SK-N-SH (cell line): Measurements from ENCODE around the gene EDIL3.

Source experiments
- EP300 ChIP-seq, 2 experiments: IDR thresholded peaks; 2 replicates each; pipeline versions ENCODE4 v1.4.0 to v1.6.1; 2012; ENCODE audit warnings: borderline replicate concordance in 1 of 2, low read depth in 1 of 2, low read length in 1 of 2
- EZH2phosphoT487 ChIP-seq: fragments of 200-600 bp; sonication (generic); IDR thresholded peaks from 2 replicates; pipeline ENCODE4 v1.6.1; 2017; ENCODE audit warnings: low read depth, mixed run types, mild to moderate bottlenecking, antibody characterized with exemption, moderate library complexity, borderline replicate concordance
- FOXM1 ChIP-seq: IDR thresholded peaks from 2 replicates; pipeline ENCODE4 v1.4.0; 2012; ENCODE audit warnings: low read depth, mild to moderate bottlenecking
- GABPA ChIP-seq: IDR thresholded peaks from 2 replicates; pipeline ENCODE4 v1.4.0; 2012; ENCODE audit warnings: low read depth, mild to moderate bottlenecking
- GATA2 ChIP-seq: sonication (generic); formaldehyde crosslinking; IDR thresholded peaks from 2 replicates; pipeline ENCODE4 v1.5.0; 2020; ENCODE audit warnings: mild to moderate bottlenecking, missing genetic modification reagents
- POLR2AphosphoS5 ChIP-seq: IDR thresholded peaks from 2 replicates; pipeline ENCODE4 v1.6.1; 2012; ENCODE audit warnings: low read depth, low read length
- RFX5 ChIP-seq: IDR thresholded peaks from 2 replicates; pipeline ENCODE4 v1.6.1; 2012; ENCODE audit warnings: mild to moderate bottlenecking, improper control_type of control experiment, low read length
- SIN3A ChIP-seq: IDR thresholded peaks from 2 replicates; pipeline ENCODE4 v1.6.1; 2012; ENCODE audit warnings: low read depth, mild to moderate bottlenecking, low read length, moderate library complexity, borderline replicate concordance
- TAF1 ChIP-seq: IDR thresholded peaks from 2 replicates; pipeline ENCODE4 v1.6.1; 2012; ENCODE audit warnings: low read depth, mild to moderate bottlenecking, low read length, moderate library complexity, borderline replicate concordance
- TF ChIP-seq, protein P1 (sequence below): fragments of 200-600 bp; sonication (generic); IDR thresholded peaks from 2 replicates; pipeline ENCODE4 v1.6.1; 2017; ENCODE audit warnings: antibody characterized with exemption, mild to moderate bottlenecking, moderate library complexity
- TF ChIP-seq, protein P2 (sequence below): IDR thresholded peaks from 2 replicates; pipeline ENCODE4 v1.6.1; 2012; ENCODE audit warnings: mild to moderate bottlenecking, low read depth, low read length, moderate library complexity
- TF ChIP-seq, protein P3 (sequence below): IDR thresholded peaks from 2 replicates; pipeline ENCODE4 v1.4.0; 2012; ENCODE audit warnings: low read depth, borderline replicate concordance

DNA sequence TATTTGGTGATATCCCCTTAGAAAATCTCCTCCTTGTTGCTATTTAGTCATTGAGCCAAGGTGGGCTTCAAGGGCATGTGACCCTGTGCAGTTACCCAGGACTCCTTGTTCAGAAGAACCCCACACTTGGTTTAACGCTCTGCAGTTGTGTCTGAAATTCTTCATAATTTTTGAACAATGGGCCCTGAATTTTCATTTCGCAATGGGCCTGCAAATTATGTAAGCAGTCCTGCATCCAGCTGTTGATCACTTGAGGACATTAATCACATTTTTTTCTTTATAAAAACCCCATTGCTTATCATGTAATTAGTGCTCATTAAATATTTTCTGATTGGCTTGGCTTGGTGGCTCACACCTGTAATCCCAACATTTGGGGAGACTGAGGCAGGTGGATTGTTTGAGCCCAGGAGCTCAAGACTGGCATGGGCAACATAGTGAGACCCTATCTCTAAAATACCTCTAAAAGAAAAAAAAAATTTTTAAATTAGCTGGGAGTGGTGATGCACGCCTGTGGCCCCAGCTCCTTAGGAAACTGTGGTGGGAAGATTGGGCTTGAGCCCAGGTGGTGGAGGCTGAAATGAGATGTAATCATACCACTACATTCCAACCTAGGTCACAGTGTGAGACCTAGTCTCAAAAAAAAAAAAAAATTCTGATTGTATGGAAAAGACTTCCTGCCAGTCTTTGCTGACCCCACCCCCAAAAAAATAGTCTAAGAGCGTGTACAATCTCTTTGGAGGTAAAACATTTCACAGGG is 469.8 kb downstream of the EDIL3 start:
- TF ChIP-seq, protein P1, sequence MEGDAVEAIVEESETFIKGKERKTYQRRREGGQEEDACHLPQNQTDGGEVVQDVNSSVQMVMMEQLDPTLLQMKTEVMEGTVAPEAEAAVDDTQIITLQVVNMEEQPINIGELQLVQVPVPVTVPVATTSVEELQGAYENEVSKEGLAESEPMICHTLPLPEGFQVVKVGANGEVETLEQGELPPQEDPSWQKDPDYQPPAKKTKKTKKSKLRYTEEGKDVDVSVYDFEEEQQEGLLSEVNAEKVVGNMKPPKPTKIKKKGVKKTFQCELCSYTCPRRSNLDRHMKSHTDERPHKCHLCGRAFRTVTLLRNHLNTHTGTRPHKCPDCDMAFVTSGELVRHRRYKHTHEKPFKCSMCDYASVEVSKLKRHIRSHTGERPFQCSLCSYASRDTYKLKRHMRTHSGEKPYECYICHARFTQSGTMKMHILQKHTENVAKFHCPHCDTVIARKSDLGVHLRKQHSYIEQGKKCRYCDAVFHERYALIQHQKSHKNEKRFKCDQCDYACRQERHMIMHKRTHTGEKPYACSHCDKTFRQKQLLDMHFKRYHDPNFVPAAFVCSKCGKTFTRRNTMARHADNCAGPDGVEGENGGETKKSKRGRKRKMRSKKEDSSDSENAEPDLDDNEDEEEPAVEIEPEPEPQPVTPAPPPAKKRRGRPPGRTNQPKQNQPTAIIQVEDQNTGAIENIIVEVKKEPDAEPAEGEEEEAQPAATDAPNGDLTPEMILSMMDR = no peak
- TF ChIP-seq, protein P2, sequence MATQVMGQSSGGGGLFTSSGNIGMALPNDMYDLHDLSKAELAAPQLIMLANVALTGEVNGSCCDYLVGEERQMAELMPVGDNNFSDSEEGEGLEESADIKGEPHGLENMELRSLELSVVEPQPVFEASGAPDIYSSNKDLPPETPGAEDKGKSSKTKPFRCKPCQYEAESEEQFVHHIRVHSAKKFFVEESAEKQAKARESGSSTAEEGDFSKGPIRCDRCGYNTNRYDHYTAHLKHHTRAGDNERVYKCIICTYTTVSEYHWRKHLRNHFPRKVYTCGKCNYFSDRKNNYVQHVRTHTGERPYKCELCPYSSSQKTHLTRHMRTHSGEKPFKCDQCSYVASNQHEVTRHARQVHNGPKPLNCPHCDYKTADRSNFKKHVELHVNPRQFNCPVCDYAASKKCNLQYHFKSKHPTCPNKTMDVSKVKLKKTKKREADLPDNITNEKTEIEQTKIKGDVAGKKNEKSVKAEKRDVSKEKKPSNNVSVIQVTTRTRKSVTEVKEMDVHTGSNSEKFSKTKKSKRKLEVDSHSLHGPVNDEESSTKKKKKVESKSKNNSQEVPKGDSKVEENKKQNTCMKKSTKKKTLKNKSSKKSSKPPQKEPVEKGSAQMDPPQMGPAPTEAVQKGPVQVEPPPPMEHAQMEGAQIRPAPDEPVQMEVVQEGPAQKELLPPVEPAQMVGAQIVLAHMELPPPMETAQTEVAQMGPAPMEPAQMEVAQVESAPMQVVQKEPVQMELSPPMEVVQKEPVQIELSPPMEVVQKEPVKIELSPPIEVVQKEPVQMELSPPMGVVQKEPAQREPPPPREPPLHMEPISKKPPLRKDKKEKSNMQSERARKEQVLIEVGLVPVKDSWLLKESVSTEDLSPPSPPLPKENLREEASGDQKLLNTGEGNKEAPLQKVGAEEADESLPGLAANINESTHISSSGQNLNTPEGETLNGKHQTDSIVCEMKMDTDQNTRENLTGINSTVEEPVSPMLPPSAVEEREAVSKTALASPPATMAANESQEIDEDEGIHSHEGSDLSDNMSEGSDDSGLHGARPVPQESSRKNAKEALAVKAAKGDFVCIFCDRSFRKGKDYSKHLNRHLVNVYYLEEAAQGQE = no peak
- TF ChIP-seq EP300 (IDR thresholded peaks at IDR 0.05; ENCODE audit: borderline replicate concordance in 1 of 2, low read depth in 1 of 2, low read length in 1 of 2) (no peak), SIN3A (no peak), POLR2AphosphoS5 (no peak), GATA2 (no peak), TAF1 (no peak), GABPA (no peak), RFX5 (no peak), EZH2phosphoT487 (no peak), FOXM1 (no peak)
- TF ChIP-seq, protein P3, sequence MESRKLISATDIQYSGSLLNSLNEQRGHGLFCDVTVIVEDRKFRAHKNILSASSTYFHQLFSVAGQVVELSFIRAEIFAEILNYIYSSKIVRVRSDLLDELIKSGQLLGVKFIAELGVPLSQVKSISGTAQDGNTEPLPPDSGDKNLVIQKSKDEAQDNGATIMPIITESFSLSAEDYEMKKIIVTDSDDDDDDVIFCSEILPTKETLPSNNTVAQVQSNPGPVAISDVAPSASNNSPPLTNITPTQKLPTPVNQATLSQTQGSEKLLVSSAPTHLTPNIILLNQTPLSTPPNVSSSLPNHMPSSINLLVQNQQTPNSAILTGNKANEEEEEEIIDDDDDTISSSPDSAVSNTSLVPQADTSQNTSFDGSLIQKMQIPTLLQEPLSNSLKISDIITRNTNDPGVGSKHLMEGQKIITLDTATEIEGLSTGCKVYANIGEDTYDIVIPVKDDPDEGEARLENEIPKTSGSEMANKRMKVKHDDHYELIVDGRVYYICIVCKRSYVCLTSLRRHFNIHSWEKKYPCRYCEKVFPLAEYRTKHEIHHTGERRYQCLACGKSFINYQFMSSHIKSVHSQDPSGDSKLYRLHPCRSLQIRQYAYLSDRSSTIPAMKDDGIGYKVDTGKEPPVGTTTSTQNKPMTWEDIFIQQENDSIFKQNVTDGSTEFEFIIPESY = no peak
